GM12873 (cell line): ENCODE results near the gene DPP7.

Experiments used
- CTCF ChIP-seq: IDR thresholded peaks from 2 replicates; pipeline ENCODE4 v1.5.1; 2012; ENCODE audit warnings: low read depth, mild to moderate bottlenecking, moderate library complexity, low read length, control low read depth; ENCODE audit not compliant: insufficient read depth; ENCODE audit errors: missing control alignments

The DPP7 gene

DNA sequence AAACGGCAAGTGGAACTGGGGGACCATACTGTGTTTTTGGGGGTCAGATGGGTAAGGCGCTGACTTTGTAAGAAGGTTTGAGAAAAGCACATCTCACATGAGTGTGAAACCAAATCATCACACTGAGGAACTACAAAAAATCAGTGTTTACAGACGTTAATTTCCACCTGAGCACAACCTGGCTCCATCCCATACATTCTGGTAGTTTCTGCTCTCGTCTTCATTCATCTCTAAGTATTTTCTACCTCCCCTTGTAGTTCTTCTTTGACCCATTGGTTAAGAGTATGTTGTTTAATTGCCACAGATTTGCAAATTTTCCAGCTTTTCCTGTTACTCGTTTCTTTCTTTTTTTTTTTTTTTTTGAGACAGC is 8.9 kb upstream of the DPP7 start:
- no peak for TF ChIP-seq CTCF

- TF ChIP-seq CTCF = no peak
Measured at GRCh38 chr9:137117269-137117731, 2.8 kb upstream of the DPP7 start.

DNA sequence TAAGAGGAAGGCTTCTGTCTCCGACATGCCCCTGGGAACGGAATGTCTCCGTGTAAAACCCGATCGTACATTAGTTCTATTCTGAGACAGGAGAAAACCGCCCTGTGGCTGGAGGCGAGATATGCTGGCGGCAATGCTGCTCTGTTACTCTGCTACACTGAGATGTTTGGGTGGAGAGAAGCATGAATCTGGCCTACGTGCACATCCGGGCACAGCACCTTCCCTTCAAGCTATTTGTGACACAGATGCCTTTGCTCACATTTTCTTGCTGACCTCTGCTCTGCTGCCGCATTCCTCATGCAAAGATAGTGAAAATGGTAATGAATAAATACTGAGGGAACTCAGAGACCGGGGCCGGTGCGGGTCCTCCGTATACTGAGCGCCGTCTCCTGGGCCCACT is 2.2 kb upstream of the DPP7 start:
- TF ChIP-seq CTCF = no peak

- no peak for TF ChIP-seq CTCF
Measured at GRCh38 chr9:137116027-137116507, 1.5 kb upstream of the DPP7 start.

- TF ChIP-seq CTCF = no peak
Measured at GRCh38 chr9:137115394-137116026, 977 bp upstream of the DPP7 start.

DNA sequence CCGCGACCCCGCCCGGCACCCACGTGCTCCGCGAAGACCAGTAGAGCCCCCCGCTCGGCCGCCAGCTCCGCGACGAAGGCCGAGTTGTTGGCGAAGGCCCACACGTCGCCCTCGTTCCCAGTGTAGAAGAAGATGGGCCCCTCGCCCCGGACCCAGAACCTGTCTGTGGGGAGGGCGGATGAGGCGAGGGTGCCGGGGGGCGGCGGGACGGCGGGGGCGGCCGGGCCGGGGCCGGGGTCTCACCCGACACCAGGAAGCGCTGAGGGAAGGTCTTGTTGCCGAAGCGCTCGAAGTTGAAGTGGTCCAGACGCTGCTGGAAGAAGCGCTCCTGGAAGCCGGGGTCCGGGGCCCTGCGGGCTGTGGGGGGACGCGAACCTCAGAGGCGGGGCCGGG is 317 bp downstream of the DPP7 start:
- TF ChIP-seq CTCF = no peak

DNA sequence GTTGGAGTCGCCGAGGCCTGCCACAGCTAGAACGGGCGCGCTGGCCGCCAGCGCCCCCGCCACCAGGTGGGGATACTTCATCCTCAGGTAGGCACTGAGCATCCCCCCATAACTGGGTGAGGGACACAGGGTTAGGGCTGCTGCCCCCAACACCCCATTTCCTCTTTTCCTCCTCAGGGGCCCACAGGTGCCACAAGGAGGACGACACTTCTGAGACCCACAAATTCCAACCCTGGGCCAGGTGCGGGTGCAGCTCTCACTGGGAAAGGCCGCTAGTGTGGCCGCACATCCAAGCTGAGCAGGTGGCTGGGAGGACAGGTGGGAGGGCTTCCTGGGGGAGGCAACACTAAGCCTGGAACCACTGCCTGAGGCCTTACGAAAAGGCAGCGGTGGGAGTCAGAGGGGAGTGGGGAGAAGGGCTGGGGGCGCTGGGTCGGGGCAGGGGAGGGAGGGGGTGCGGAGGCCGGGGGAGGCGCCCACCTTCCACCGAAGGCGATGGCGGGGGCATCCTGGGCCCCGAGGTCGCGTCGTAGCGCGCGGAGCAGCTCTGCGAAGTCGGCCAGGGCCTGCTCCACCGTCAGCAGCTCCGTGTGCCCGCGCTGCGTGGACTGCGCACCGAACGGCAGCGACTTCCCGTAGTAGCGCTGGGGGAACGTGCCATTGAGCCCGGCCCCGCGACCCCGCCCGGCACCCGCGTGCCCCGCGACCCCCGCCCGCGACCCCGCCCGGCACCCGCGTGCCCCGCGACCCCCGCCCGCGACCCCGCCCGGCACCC is 961 bp downstream of the DPP7 start:
- TF ChIP-seq CTCF = no peak
